Body of pancreas (tissue), 4 donors: Measurements from ENCODE around the gene ZC3H7B.

Experiments used
- CTCF ChIP-seq, 7 experiments: fragments of 450-650 bp in 4 of 7; fragments of 200-600 bp in 3 of 7; sonication (generic) in 3 of 7; IDR thresholded peaks; one replicate each; pipeline ENCODE4 v1.5.1; 2016 to 2019; ENCODE audit warnings: antibody characterized with exemption in 7 of 7
- POLR2A ChIP-seq, 3 donors: fragments of 450-650 bp; IDR thresholded peaks; one replicate each; pipeline ENCODE4 v1.6.1; 2016; ENCODE audit warnings: antibody characterized with exemption in 3 of 3, mild to moderate bottlenecking in 2 of 3

GRCh38 chr22:41288245-41288946 is 12.9 kb upstream of the ZC3H7B start:
- no peak for TF ChIP-seq CTCF (IDR thresholded peaks at IDR 0.05)
- TF ChIP-seq POLR2A (IDR thresholded peaks at IDR 0.05): peak; percentile 40 to 71 (median 48)
